Measurements from ENCODE around the gene PRAC2.

The PRAC2 gene

DNA sequence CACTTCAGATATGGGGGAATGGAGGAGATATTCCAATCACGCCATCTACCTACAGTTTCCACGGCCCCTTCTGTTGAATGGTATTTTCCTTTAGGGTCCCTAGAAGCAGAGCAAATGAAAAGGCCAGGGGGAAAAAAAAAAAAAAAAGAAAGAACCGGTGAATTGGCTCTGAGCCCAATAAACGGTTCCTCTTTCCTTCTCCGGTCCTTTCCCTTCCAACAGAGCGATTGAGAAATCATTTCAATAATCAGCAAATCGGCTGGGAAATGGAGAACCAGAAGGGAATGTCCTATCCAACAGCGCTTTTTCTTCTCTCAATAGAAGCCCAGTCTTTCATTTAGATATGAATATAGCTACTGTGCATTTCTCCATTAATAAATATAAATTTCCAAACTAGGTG is 32.4 kb downstream of the PRAC2 start:
- TF ChIP-seq, protein P1, sequence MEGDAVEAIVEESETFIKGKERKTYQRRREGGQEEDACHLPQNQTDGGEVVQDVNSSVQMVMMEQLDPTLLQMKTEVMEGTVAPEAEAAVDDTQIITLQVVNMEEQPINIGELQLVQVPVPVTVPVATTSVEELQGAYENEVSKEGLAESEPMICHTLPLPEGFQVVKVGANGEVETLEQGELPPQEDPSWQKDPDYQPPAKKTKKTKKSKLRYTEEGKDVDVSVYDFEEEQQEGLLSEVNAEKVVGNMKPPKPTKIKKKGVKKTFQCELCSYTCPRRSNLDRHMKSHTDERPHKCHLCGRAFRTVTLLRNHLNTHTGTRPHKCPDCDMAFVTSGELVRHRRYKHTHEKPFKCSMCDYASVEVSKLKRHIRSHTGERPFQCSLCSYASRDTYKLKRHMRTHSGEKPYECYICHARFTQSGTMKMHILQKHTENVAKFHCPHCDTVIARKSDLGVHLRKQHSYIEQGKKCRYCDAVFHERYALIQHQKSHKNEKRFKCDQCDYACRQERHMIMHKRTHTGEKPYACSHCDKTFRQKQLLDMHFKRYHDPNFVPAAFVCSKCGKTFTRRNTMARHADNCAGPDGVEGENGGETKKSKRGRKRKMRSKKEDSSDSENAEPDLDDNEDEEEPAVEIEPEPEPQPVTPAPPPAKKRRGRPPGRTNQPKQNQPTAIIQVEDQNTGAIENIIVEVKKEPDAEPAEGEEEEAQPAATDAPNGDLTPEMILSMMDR (conservative IDR thresholded peaks at IDR 0.05; ENCODE audit: low read depth, low read length): no peak
- no peak for DNase-seq (ENCODE audit: low read depth)
- no peak overlapping the region for H3K4me3 ChIP-seq (ENCODE audit: low read length)

DNA sequence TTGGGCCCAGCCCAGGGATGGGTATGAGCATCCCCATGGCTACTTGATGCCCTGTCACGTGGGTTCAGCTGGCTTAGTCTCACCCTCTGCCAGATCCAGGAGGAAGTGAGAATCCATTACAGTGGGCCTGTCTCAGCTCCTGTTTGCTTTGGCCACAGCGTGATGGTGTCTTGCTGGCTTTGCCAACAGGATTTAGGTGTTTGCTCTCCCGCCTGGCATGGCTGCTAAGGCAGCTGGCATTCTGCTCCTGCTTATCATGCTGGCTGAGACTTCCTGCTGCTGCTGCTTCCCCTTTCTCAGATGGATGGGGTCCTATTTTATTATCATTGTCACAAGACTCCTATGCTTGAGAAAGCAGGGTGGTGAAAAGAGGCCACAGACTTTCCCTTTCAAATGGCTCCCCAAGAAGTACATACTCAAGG is 33.9 kb downstream of the PRAC2 start:
- TF ChIP-seq, protein P1 (conservative IDR thresholded peaks at IDR 0.05; ENCODE audit: low read depth, low read length): no peak
- DNase-seq (ENCODE audit: low read depth): no peak
- no peak overlapping the region for H3K4me3 ChIP-seq (ENCODE audit: low read length)

DNA sequence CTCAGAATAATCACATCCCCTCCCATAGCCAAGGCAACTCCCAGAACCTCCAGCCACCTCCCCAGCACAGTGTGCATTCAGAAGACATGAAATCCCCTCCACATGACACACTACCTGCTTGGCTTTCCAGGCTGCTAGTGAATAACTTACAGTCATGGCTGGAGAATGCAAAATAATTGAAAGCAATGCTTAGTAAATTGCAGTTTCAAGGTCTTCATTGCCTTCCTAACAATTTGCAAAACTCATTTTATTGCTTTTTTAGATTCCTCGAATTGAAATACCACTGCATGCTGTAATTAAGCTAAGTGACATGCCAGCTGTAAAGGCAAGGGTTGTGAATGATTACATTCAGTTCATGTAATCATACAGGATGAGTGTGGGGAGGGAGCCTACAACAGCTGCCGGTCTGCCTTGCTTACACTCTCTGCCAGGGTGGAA is 34.6 kb downstream of the PRAC2 start:
- TF ChIP-seq, protein P1 (conservative IDR thresholded peaks at IDR 0.05; ENCODE audit: low read depth, low read length): no peak
- DNase-seq (ENCODE audit: low read depth): peak; percentile 5
- no peak overlapping the region for H3K4me3 ChIP-seq (ENCODE audit: low read length)

DNA sequence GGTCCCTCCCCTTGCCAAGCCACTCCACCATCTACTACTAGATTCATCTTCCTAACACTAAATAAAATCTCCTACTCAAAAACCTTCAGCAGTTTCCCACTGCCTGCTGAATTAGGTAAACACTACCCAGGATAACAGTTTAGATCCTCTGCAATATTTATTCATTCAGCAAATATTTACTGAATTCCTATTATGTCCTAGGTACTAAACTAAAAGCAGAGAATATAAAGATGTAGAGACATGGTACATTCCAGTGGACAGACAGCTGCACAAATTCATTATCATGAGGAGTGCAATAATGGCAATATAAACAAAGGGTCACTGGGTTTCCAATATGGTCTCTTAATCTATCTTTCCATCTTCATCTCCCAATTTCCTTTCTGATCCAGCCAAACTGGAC is 36.3 kb downstream of the PRAC2 start:
- DNase-seq (ENCODE audit: low read depth): no peak
- TF ChIP-seq, protein P1 (conservative IDR thresholded peaks at IDR 0.05; ENCODE audit: low read depth, low read length): no peak
- no peak overlapping the region for H3K4me3 ChIP-seq (ENCODE audit: low read length)

DNA sequence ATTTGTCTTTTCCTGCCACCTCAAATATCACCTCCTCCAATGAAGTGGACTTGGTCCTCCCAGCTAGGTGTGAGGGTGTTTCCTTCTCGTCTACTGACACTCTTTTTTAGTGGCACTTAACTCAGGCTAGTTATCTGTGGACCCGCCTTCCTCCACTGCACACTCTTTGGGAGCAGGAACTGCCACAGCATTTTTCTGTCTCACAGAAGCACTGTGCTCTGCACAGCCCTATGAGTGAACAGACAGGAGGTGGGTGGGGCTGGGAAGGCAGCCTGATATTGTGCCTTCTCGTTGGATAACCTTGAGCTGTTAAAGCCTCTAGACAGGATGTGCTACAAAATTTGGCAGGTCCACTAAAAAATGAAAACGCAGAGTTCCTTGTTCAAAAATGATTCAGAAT is 37.4 kb downstream of the PRAC2 start:
- TF ChIP-seq, protein P1 (conservative IDR thresholded peaks at IDR 0.05; ENCODE audit: low read depth, low read length): no peak
- no peak overlapping the region for H3K4me3 ChIP-seq (ENCODE audit: low read length)
- no peak for DNase-seq (ENCODE audit: low read depth)

DNA sequence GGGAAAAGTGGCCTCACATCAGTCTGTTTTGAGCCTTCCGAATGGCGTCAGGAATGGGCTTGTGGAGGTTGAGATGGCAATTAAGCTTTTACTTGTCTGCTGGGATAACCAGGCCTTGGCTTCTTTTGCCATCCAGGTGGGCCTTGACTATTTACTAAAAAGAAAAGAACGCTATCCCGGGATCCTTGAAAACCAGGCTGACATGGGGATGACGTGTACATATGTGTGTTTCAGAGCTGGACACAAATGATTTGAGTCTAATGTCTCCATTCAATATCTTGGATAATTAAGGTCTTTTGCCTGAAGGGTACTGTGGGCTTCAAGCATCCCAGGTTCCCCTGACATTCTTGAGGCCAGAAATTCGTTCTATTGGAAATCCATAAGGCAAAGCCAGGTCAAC is 38.1 kb downstream of the PRAC2 start:
- TF ChIP-seq, protein P1 (conservative IDR thresholded peaks at IDR 0.05; ENCODE audit: low read depth, low read length): no peak
- H3K4me3 ChIP-seq (ENCODE audit: low read length): no peak overlapping the region
- no peak for DNase-seq (ENCODE audit: low read depth)

DNA sequence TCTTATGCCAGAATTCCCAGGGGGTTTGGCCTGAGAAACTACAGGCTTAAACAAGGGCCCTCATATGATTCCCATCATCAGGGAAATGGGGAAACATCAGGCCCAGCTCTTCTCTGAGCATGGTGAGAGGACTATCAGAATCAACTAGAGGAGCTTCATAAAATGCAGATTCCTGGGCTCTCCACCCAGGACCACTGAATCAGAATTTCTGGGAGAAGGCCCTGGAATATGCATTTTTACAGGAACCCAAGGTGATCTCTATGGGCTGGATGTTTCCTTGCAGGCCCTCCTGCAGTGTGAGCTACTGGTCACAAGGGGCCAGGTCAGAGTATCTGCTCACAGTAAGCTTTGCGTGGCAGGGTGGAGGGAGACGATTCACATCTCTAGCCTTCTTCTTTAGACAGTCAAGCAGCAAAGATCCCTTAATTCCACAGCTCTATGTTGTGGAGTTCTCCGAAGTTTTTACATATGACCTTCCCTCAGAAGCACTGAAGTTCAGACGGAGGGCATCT is 44.3 kb downstream of the PRAC2 start:
- no peak for DNase-seq (ENCODE audit: low read depth)
- TF ChIP-seq, protein P1 (conservative IDR thresholded peaks at IDR 0.05; ENCODE audit: low read depth, low read length): no peak
- no peak overlapping the region for H3K4me3 ChIP-seq (ENCODE audit: low read length)
